A204.1 (cell line): ENCODE measurements around the gene FAM222A.

Source experiments
- FAIRE-seq: peaks from 2 replicates; lab custom pipeline; 2012; peaks lifted over from hg19 to GRCh38; lab: Jason Lieb, UNC

The FAM222A gene

GRCh38 chr12:109760031-109760929 is 46.7 kb downstream of the FAM222A start:
- FAIRE-seq, result no peak

- no peak for FAIRE-seq
Observed at GRCh38 chr12:109760930-109761921, 47.6 kb downstream of the FAM222A start.

- no peak for FAIRE-seq
Observed at GRCh38 chr12:109762071-109762672, 48.5 kb downstream of the FAM222A start.

- FAIRE-seq, result no peak
Observed at GRCh38 chr12:109762673-109763191, 49.1 kb downstream of the FAM222A start.

GRCh38 chr12:109763201-109763841 is 49.7 kb downstream of the FAM222A start:
- FAIRE-seq, result no peak

GRCh38 chr12:109764123-109764522 is 50.5 kb downstream of the FAM222A start:
- no peak for FAIRE-seq

- no peak for FAIRE-seq
Observed at GRCh38 chr12:109764776-109765445, 51.3 kb downstream of the FAM222A start.

- FAIRE-seq, result no peak
Observed at GRCh38 chr12:109765446-109765810, 51.8 kb downstream of the FAM222A start.

- FAIRE-seq, result no peak
Observed at GRCh38 chr12:109766251-109766778, 52.7 kb downstream of the FAM222A start.

- FAIRE-seq, result no peak
Observed at GRCh38 chr12:109767456-109767855, 53.8 kb downstream of the FAM222A start.

GRCh38 chr12:109767991-109768900 is 54.6 kb downstream of the FAM222A start:
- no peak for FAIRE-seq

- no peak for FAIRE-seq
Observed at GRCh38 chr12:109768901-109769670, 55.5 kb downstream of the FAM222A start.

GRCh38 chr12:109770104-109770860 is 56.7 kb downstream of the FAM222A start:
- no peak for FAIRE-seq

GRCh38 chr12:109770861-109771670 is 57.4 kb downstream of the FAM222A start:
- no peak for FAIRE-seq

- no peak for FAIRE-seq
Observed at GRCh38 chr12:109771746-109772621, 58.4 kb downstream of the FAM222A start.

- no peak for FAIRE-seq
Observed at GRCh38 chr12:109772622-109773321, 59.1 kb downstream of the FAM222A start.
